GM18517 (cell line): ENCODE measurements around the gene GLA.
A peak's percentile ranks its signal among the peaks of the same experiment; 100 is the strongest.

Source experiments
- ATAC-seq: cut with Tn5 transposase; IDR thresholded peaks from one replicate; pipeline ENCODE4 v1.9.1; 2021; ENCODE audit warnings: mild to moderate bottlenecking, moderate library complexity; ENCODE audit not compliant: unreplicated experiment

GLA gene

GRCh38 chrX:101359966-101360365 is 47.8 kb downstream of the GLA start:
- ATAC-seq = no peak

GRCh38 chrX:101357166-101357795 is 50.4 kb downstream of the GLA start:
- no peak for ATAC-seq

GRCh38 chrX:101349193-101349562 is 58.5 kb downstream of the GLA start:
- no peak for ATAC-seq

GRCh38 chrX:101348452-101349192 is 59.1 kb downstream of the GLA start, which contains the start of gene TIMM8A:
Gene TIMM8A, minus strand, starts transcription at chrX:101348742. Its CDS starts 78 bp downstream, at chrX:101348664.
- ATAC-seq = peak; percentile 95

- ATAC-seq = peak; percentile 5
Measured at GRCh38 chrX:101347859-101348451, 59.8 kb downstream of the GLA start.
